NOMO-1 treated with DMSO at 0.1 percent for 48 hours (cell line): ENCODE data around the gene LUZP1.

Experiments used
- DNase-seq: peaks from one replicate; lab custom pipeline; 2025; ENCODE audit not compliant: unreplicated experiment; lab: John Stamatoyannopoulos, UW

The LUZP1 gene

GRCh38 chr1:23091545-23091944 lies 77.1 kb downstream of the LUZP1 start:
- no peak for DNase-seq

GRCh38 chr1:23090056-23090455 lies 78.6 kb downstream of the LUZP1 start:
- DNase-seq, result no peak

GRCh38 chr1:23088027-23088426 lies 80.6 kb downstream of the LUZP1 start:
- DNase-seq, result no peak

- DNase-seq, result no peak
Measured at GRCh38 chr1:23085696-23086095, 83.0 kb downstream of the LUZP1 start.

- DNase-seq, result no peak
Measured at GRCh38 chr1:23084880-23085279, 83.8 kb downstream of the LUZP1 start.

GRCh38 chr1:23083714-23084480 lies 84.8 kb downstream of the LUZP1 start:
- no peak for DNase-seq

- no peak for DNase-seq
Measured at GRCh38 chr1:23081376-23081775, 87.3 kb downstream of the LUZP1 start.

GRCh38 chr1:23080885-23081284 lies 87.8 kb downstream of the LUZP1 start:
- no peak for DNase-seq

GRCh38 chr1:23079025-23079424 lies 89.6 kb downstream of the LUZP1 start:
- no peak for DNase-seq

GRCh38 chr1:23074012-23074411 lies 94.6 kb downstream of the LUZP1 start:
- no peak for DNase-seq

GRCh38 chr1:23069675-23070074 lies 99.0 kb downstream of the LUZP1 start:
- no peak for DNase-seq

- DNase-seq, result no peak
Measured at GRCh38 chr1:23069149-23069548, 99.5 kb downstream of the LUZP1 start.

GRCh38 chr1:23066075-23066474 lies 102.6 kb downstream of the LUZP1 start:
- DNase-seq, result no peak

GRCh38 chr1:23065385-23065784 lies 103.3 kb downstream of the LUZP1 start:
- DNase-seq, result no peak

- DNase-seq, result no peak
Measured at GRCh38 chr1:23062271-23062670, 106.4 kb downstream of the LUZP1 start.

- DNase-seq, result no peak
Measured at GRCh38 chr1:23057301-23057700, 111.4 kb downstream of the LUZP1 start.

GRCh38 chr1:23051290-23051909 lies 117.3 kb downstream of the LUZP1 start:
- DNase-seq, result no peak

GRCh38 chr1:23050201-23050600 lies 118.5 kb downstream of the LUZP1 start:
- no peak for DNase-seq

GRCh38 chr1:23044035-23044434 lies 124.6 kb downstream of the LUZP1 start:
- DNase-seq, result no peak

- no peak for DNase-seq
Measured at GRCh38 chr1:23040509-23040908, 128.1 kb downstream of the LUZP1 start.

GRCh38 chr1:23039308-23039826 lies 129.3 kb downstream of the LUZP1 start:
- DNase-seq, result no peak

GRCh38 chr1:23037081-23037740 lies 131.4 kb downstream of the LUZP1 start:
- no peak for DNase-seq
